Kidney (tissue), 14 donors: Measurements from ENCODE around the gene TRPV5. TPM values are rescaled to one million over a fixed set of nuclear protein-coding genes. Genes with fewer than 3 reads are reported as not detected.

ENCODE experiments used
- DNase-seq, 5 donors: peaks; one replicate each; pipeline ENCODE4 v3.0.0-alpha.2; 2013 to 2020
- FAIRE-seq: peaks from 2 replicates; lab custom pipeline; 2012; peaks lifted over from hg19 to GRCh38; lab: Jason Lieb, UNC
- H3K27ac ChIP-seq, 2 donors: one replicate each; pipeline ENCODE4 v1.7.0; 2013; ENCODE audit warnings: low read depth in 2 of 2, low read length in 2 of 2, inconsistent platforms in 1 of 2
- H3K27me3 ChIP-seq: one replicate; pipeline ENCODE4 v1.7.1; 2013; ENCODE audit warnings: low read length, inconsistent platforms; ENCODE audit not compliant: control insufficient read depth, insufficient read depth
- H3K36me3 ChIP-seq, 3 donors: one replicate each; pipeline versions ENCODE4 v1.7.0 to v1.7.1; 2013; ENCODE audit warnings: low read length in 3 of 3, control low read depth in 1 of 3, inconsistent platforms in 1 of 3; ENCODE audit not compliant: insufficient read depth in 3 of 3, control insufficient read depth in 2 of 3
- H3K4me1 ChIP-seq, 3 donors: one replicate each; pipeline versions ENCODE4 v1.7.0 to v1.7.1; 2013; ENCODE audit warnings: low read length in 3 of 3, inconsistent platforms in 1 of 3, low read depth in 1 of 3; ENCODE audit not compliant: control insufficient read depth in 2 of 3, insufficient read depth in 2 of 3
- H3K4me3 ChIP-seq, 3 donors: one replicate each; pipeline versions ENCODE4 v1.7.0 to v1.8.1; 2013; ENCODE audit warnings: low read length in 3 of 3, control low read depth in 1 of 3, inconsistent platforms in 1 of 3
- H3K9ac ChIP-seq, 3 donors: one replicate each; pipeline versions ENCODE4 v1.7.0 to v1.7.1; 2013; ENCODE audit warnings: low read length in 3 of 3, control low read depth in 1 of 3, inconsistent platforms in 1 of 3
- H3K9me3 ChIP-seq, 3 donors: one replicate each; pipeline versions ENCODE4 v1.7.0 to v1.7.1; 2013; ENCODE audit warnings: low read length in 3 of 3, control low read depth in 1 of 3, inconsistent platforms in 1 of 3; ENCODE audit not compliant: control insufficient read depth in 2 of 3, insufficient read depth in 1 of 3
- CTCF ChIP-seq: IDR thresholded peaks from 3 replicates; pipeline ENCODE4 v1.5.1; 2012; ENCODE audit warnings: mild to moderate bottlenecking, moderate library complexity, borderline replicate concordance; ENCODE audit not compliant: insufficient read depth; ENCODE audit errors: extremely low read depth
- intact Hi-C: fragments of 100-400 bp; cut with DNase I; formaldehyde crosslinking; loops from one replicate; pipeline ENCODE4 v1.11.1; 2022
- polyA plus RNA-seq: library from polyadenylated mRNA; stranded (reverse); fragments of 350-450 nt; fragmentation: Illumina TruSeq; extraction: RNeasy Lipid Tissue Mini Kit (QIAGEN cat#74804); gene quantifications from one replicate; pipeline ENCODE4 v1.2.3, GENCODE V29; 2014; ENCODE audit warnings: low read depth, low replicate concordance; ENCODE audit not compliant: insufficient read depth
- total RNA-seq: library from RNA; stranded (reverse); fragmentation: NEBNext Ultra II Directional; extraction: Animal tissue kit (Norgen Biotek cat#: 25700); gene quantifications from one replicate; pipeline ENCODE4 v1.2.1, GENCODE V29; 2021
- donor health status: control.
- donor health status: control.
- donor health status: control.
- donor health status: control.
- donor health status: control.
- donor health status: DM: yes; HTN: yes; CAD: no.
- donor health status: Normal renal cell carcinoma (clear cell type).

The TRPV5 gene
- total and polyA plus RNA-seq, 2 donors from 2014 or later = 1.3 to 1.4 TPM

- no peak for TF ChIP-seq CTCF
- Histone ChIP-seq H3K27me3 (no peaks in the 10 kb centered on the region), H3K9ac (no peak overlapping the region), H3K36me3 (no peaks in the 10 kb centered on the region), H3K9me3 (no peaks in the 10 kb centered on the region), H3K4me1 (no peaks in the 10 kb centered on the region), H3K27ac (no peak overlapping the region), H3K4me3 (no peak overlapping the region)
- FAIRE-seq = no peak
- intact Hi-C loops = no loop called here
- DNase-seq = no peak
Observed at GRCh38 chr7:142879060-142879459, 54.5 kb downstream of the TRPV5 start.

GRCh38 chr7:142878315-142878714, 55.2 kb downstream of the TRPV5 start:
- H3K4me3 ChIP-seq = no peak overlapping the region
- no peak for TF ChIP-seq CTCF
- no peaks in the 10 kb centered on the region for H3K36me3 ChIP-seq
- intact Hi-C loops = no loop called here
- no peak overlapping the region for H3K27ac ChIP-seq
- no peak overlapping the region for H3K9ac ChIP-seq
- DNase-seq = no peak
- H3K27me3 ChIP-seq = no peaks in the 10 kb centered on the region
- no peaks in the 10 kb centered on the region for H3K4me1 ChIP-seq
- no peak for FAIRE-seq
- H3K9me3 ChIP-seq = no peaks in the 10 kb centered on the region

GRCh38 chr7:142876991-142877910, 56.3 kb downstream of the TRPV5 start:
- Histone ChIP-seq H3K9me3 (no peaks in the 10 kb centered on the region), H3K27ac (no peak overlapping the region), H3K36me3 (no peaks in the 10 kb centered on the region), H3K4me1 (no peaks in the 10 kb centered on the region), H3K27me3 (no peaks in the 10 kb centered on the region), H3K4me3 (no peak overlapping the region), H3K9ac (no peak overlapping the region)
- TF ChIP-seq CTCF = no peak
- intact Hi-C loops = no loop called here
- DNase-seq = no peak
- no peak for FAIRE-seq
